Measurements from ENCODE around the gene ACOT11.

DNA sequence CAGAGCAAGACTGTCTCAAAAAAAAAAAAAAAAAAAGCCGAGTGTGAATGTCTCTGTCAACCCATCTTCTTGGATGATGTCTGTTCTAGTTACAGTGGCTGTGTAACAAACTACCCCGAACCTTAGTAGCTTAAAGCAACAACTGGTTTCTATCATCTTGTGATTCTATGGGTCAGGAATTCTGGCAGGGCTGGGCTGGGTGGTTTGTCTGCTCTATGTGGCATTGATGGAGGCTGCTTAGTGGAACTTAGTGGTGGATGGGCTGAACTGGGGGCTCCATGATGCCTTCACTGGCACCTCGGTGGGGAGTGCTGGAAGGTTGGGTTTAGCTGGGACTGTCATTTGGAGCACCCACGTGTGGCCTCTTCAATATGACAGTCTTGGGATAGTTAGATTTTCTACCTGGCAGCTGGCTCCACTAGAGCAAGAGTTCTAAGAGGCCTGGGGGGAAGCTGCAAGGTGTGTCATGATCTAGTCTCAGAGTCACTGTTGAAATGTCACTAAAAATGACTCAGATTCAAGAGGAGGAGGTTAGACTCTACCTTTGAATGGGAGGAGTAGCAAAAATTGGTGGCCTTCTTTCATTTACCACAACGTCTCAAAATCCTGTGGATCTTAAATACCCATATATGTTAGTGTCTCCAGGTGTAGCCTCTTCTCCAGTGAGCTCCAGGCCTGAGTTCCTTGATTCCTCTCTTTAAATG lies 18.6 kb downstream of the ACOT11 start:
- TF ChIP-seq, protein P1, sequence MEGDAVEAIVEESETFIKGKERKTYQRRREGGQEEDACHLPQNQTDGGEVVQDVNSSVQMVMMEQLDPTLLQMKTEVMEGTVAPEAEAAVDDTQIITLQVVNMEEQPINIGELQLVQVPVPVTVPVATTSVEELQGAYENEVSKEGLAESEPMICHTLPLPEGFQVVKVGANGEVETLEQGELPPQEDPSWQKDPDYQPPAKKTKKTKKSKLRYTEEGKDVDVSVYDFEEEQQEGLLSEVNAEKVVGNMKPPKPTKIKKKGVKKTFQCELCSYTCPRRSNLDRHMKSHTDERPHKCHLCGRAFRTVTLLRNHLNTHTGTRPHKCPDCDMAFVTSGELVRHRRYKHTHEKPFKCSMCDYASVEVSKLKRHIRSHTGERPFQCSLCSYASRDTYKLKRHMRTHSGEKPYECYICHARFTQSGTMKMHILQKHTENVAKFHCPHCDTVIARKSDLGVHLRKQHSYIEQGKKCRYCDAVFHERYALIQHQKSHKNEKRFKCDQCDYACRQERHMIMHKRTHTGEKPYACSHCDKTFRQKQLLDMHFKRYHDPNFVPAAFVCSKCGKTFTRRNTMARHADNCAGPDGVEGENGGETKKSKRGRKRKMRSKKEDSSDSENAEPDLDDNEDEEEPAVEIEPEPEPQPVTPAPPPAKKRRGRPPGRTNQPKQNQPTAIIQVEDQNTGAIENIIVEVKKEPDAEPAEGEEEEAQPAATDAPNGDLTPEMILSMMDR (IDR thresholded peaks at IDR 0.05; ENCODE audit: low read length) = no peak
- TF ChIP-seq EZH2 (optimal IDR thresholded peaks at IDR 0.05; ENCODE audit: low read depth, low read length) = no peak

Measured in MM.1S (cell line).